Endothelial cell of umbilical vein (primary cell): ENCODE data around the gene CFLAR. TPM values are rescaled to one million over a fixed set of nuclear protein-coding genes. Genes with fewer than 3 reads are reported as not detected.

Experiments
- BruUV-seq: library from RNA; stranded (reverse); fragments of 400-500 nt; replicated peaks from 2 replicates; lab custom pipeline; 2021; lab: Mats Ljungman, UMichigan
- CTCF ChIA-PET: fragments of 300-600, 350-600 bp; sonication (Branson Sonifier 250); formaldehyde crosslinking; loops from one replicate; lab custom pipeline; 2021; ENCODE audit warnings: antibody characterized with exemption, inconsistent platforms; lab: Charles Lee
- POLR2A ChIA-PET: fragments of 300-600, 350-600 bp; sonication (Branson Sonifier 250); formaldehyde crosslinking; loops from one replicate; lab custom pipeline; 2021; ENCODE audit warnings: antibody characterized with exemption, inconsistent platforms; lab: Charles Lee
- DNase-seq: peaks from one replicate; pipeline ENCODE4 v3.0.0-alpha.2; 2011; ENCODE audit warnings: low read depth, low spot score
- FAIRE-seq: peaks from 2 replicates; lab custom pipeline; 2011; peaks lifted over from hg19 to GRCh38; lab: Jason Lieb, UNC
- H2AFZ ChIP-seq: 2 replicates; pipeline ENCODE4 v1.6.0; 2012; ENCODE audit warnings: low read depth, low read length, control low read depth, inconsistent platforms
- H3K27ac ChIP-seq: 2 replicates; pipeline ENCODE4 v1.5.1; 2011; ENCODE audit warnings: low read depth, mild to moderate bottlenecking, control low read depth, low read length, moderate library complexity; ENCODE audit not compliant: insufficient read depth
- H3K27me3 ChIP-seq, 2 experiments: 2 replicates each; pipeline versions ENCODE4 v1.6.0 to v1.6.1; 2011; ENCODE audit warnings: low read length in 2 of 2, mixed read lengths in 1 of 2; ENCODE audit not compliant: control insufficient read depth in 2 of 2, insufficient read depth in 2 of 2
- H3K36me3 ChIP-seq, 2 experiments: 2 replicates in 1 of 2; 3 replicates in 1 of 2; pipeline ENCODE4 v1.5.1; 2011; ENCODE audit warnings: low read length in 2 of 2, mild to moderate bottlenecking in 1 of 2, moderate library complexity in 1 of 2; ENCODE audit not compliant: control insufficient read depth in 2 of 2, insufficient read depth in 2 of 2; ENCODE audit errors: extremely low read depth in 1 of 2
- H3K4me1 ChIP-seq: 3 replicates; pipeline ENCODE4 v1.5.1; 2011; ENCODE audit warnings: mild to moderate bottlenecking, low read length; ENCODE audit not compliant: control insufficient read depth, insufficient read depth; ENCODE audit errors: extremely low read depth
- H3K4me2 ChIP-seq: 2 replicates; pipeline ENCODE4 v1.6.1; 2011; ENCODE audit warnings: low read length, control low read depth, mixed read lengths; ENCODE audit not compliant: insufficient read depth
- H3K4me3 ChIP-seq, 3 experiments: fragments of 200-600 bp in 1 of 3; sonication (generic), shearing (Covaris generic) in 1 of 3; replicated peaks in 1 of 3; 2 replicates each; pipeline ENCODE4 v1.5.1; 2011 to 2016; ENCODE audit warnings: control low read depth in 3 of 3, low read length in 3 of 3, mild to moderate bottlenecking in 2 of 3, inconsistent platforms in 1 of 3, low read depth in 1 of 3, moderate library complexity in 1 of 3; ENCODE audit not compliant: insufficient read depth in 1 of 3
- H3K79me2 ChIP-seq: 2 replicates; pipeline ENCODE4 v1.6.0; 2012; ENCODE audit warnings: low read length, inconsistent platforms; ENCODE audit not compliant: control insufficient read depth, insufficient read depth
- H3K9ac ChIP-seq: replicated peaks from 2 replicates; pipeline ENCODE3; 2011; ENCODE audit warnings: low read length, control low read depth; ENCODE audit not compliant: insufficient read depth; ENCODE audit errors: extremely low read depth
- H3K9me1 ChIP-seq: replicated peaks from 3 replicates; pipeline ENCODE4 v1.6.0; 2011; ENCODE audit warnings: mild to moderate bottlenecking, low read length; ENCODE audit not compliant: control insufficient read depth, insufficient read depth; ENCODE audit errors: extremely low read depth
- H3K9me3 ChIP-seq: replicated peaks from 2 replicates; pipeline ENCODE4 v1.5.1; 2012; ENCODE audit warnings: low read length, inconsistent platforms; ENCODE audit not compliant: control insufficient read depth, insufficient read depth
- H4K20me1 ChIP-seq: replicated peaks from 2 replicates; pipeline ENCODE3; 2011; ENCODE audit warnings: mild to moderate bottlenecking, low read length; ENCODE audit not compliant: control insufficient read depth, insufficient read depth; ENCODE audit errors: extremely low read depth
- CTCF ChIP-seq, 2 donors: IDR thresholded peaks; 1 replicate in 1 of 2; 2 replicates in 1 of 2; pipeline ENCODE4 v1.5.1; 2011; ENCODE audit warnings: low read length in 2 of 2, mild to moderate bottlenecking in 2 of 2, moderate library complexity in 2 of 2, control low read depth in 1 of 2, inconsistent platforms in 1 of 2, low read depth in 1 of 2; ENCODE audit not compliant: insufficient read depth in 1 of 2; ENCODE audit errors: extremely low read depth in 1 of 2
- EZH2 ChIP-seq: IDR thresholded peaks from 2 replicates; pipeline ENCODE4 v1.6.1; 2012; ENCODE audit warnings: borderline replicate concordance, low read depth, mild to moderate bottlenecking, moderate library complexity, low read length, inconsistent platforms; ENCODE audit not compliant: severe bottlenecking
- GATA2 ChIP-seq: IDR thresholded peaks from 2 replicates; pipeline ENCODE4 v1.7.0; 2011; ENCODE audit warnings: low read depth, mild to moderate bottlenecking, moderate library complexity, mixed read lengths, low read length; ENCODE audit not compliant: insufficient read length, insufficient read depth
- JUN ChIP-seq: IDR thresholded peaks from 2 replicates; pipeline ENCODE4 v1.6.1; 2011; ENCODE audit warnings: borderline replicate concordance, low read depth; ENCODE audit not compliant: insufficient read length, insufficient read depth
- MAX ChIP-seq: IDR thresholded peaks from 2 replicates; pipeline ENCODE4 v1.6.1; 2011; ENCODE audit not compliant: insufficient read depth, insufficient read length
- MYC ChIP-seq: IDR thresholded peaks from one replicate; pipeline ENCODE4 v1.6.1; 2011; ENCODE audit warnings: mild to moderate bottlenecking, low read depth, low read length
- POLR2AphosphoS5 ChIP-seq: IDR thresholded peaks from 2 replicates; pipeline ENCODE4 v1.6.1; 2012; ENCODE audit warnings: low read depth, mild to moderate bottlenecking, control low read depth, low read length, moderate library complexity; ENCODE audit not compliant: insufficient read depth
- dilution Hi-C: fragments of 300-500 bp; cut with MboI; formaldehyde crosslinking; loops from one replicate; pipeline ENCODE4 v1.15.0; 2019; ENCODE audit warnings: low sequenced_read_pairs; ENCODE audit not compliant: extremely low pct_ligation_motif_present
- intact Hi-C: fragments of 100-400 bp; cut with micrococcal nuclease; formaldehyde crosslinking; loops from one replicate; pipeline ENCODE4 v1.10.0; 2022
- polyA plus RNA-seq, 4 experiments: library from polyadenylated mRNA; depleted of rRNA in 3 of 4; stranded (reverse) in 3 of 4; unstranded in 1 of 4; fragments of >200 nt; gene quantifications; 2 replicates each; pipeline versions ENCODE4 v1.2.1 to v1.2.3, GENCODE V29; 2011 to 2012; ENCODE audit warnings: missing spikeins in 1 of 4
- total RNA-seq: library from RNA; stranded (reverse); gene quantifications from 2 replicates; pipeline ENCODE4 v1.2.3, GENCODE V29; 2021

Gene CFLAR
- total and polyA plus RNA-seq, 2 donors (not counting 3 experiments of a cell fraction or from before 2014, with no cell fraction given): 104 to 260 TPM

- ChIA-PET CTCF (interaction anchor here (0.8 to 1.7 kb wide), 4 partner anchors 18 to 106 kb away, joined by 3 to 5 read pairs (median 4); no protein-coding TSS in a partner anchor), POLR2A (interaction anchor here (0.6 to 1.7 kb wide), 3 partner anchors 18 to 56 kb away, joined by 3 to 6 read pairs (median 4); no protein-coding TSS in a partner anchor)
- peaks cover 82% of the 10 kb centered on the region for H3K4me1 ChIP-seq
- DNase-seq (peak; percentile 93), FAIRE-seq (peak; percentile 43)
- BruUV-seq: no TSS peak
- peak overlapping the region; percentile 85 for H3K4me2 ChIP-seq
- no peak overlapping the region for H2AFZ ChIP-seq
- dilution Hi-C loops: no loop called here
- peak overlapping the region in 1 of 3 experiments; percentile 54 for H3K4me3 ChIP-seq
- no peak for TF ChIP-seq MAX
- no peak for TF ChIP-seq EZH2
- TF ChIP-seq GATA2: peak; percentile 25
- TF ChIP-seq MYC: no peak
- TF ChIP-seq JUN: peak; percentile 15
- TF ChIP-seq POLR2AphosphoS5: peak; percentile 21
- TF ChIP-seq CTCF (IDR thresholded peaks at IDR 0.05; ENCODE audit: extremely low read depth in 1 of 2, insufficient read depth in 1 of 2, low read depth in 1 of 2, low read length in 2 of 2): no peak
- peak overlapping the region; percentile 80 for H3K9ac ChIP-seq
- intact Hi-C loops: loop anchor here (2.0 kb wide), 1 partner anchor 56 kb away; the partner anchor contains the start of gene HYCC2
- H3K27me3 ChIP-seq: no peaks in the 10 kb centered on the region
- H3K9me1 ChIP-seq: no peaks in the 10 kb centered on the region
- no peaks in the 10 kb centered on the region for H4K20me1 ChIP-seq
- no peaks in the 10 kb centered on the region for H3K9me3 ChIP-seq
- peaks cover 70% of the 10 kb centered on the region for H3K79me2 ChIP-seq
- H3K27ac ChIP-seq: peak overlapping the region; percentile 99
- peaks cover 5 to 9% of the 10 kb centered on the region in 2 experiments for H3K36me3 ChIP-seq
These were observed 10.6 kb downstream of the CFLAR start for GRCh38 chr2:201126308-201127151.
